ENCODE measurements around the gene BST2.

BST2 gene

GRCh38 chr19:17391371-17392151 is 13.9 kb downstream of the BST2 start:
- no peak overlapping the region for H3K27ac ChIP-seq (ENCODE audit: poor library complexity, severe bottlenecking)
- no peaks in the 10 kb centered on the region for H3K27me3 ChIP-seq (ENCODE audit: insufficient read depth, poor library complexity, severe bottlenecking)
- ATAC-seq (ENCODE audit: low read depth), result no peak
- H3K4me1 ChIP-seq (ENCODE audit: insufficient read depth, poor library complexity, severe bottlenecking), result no peaks in the 10 kb centered on the region
- H3K36me3 ChIP-seq (ENCODE audit: low read depth), result no peaks in the 10 kb centered on the region
- peak overlapping the region; percentile 29 for H3K4me3 ChIP-seq (ENCODE audit: severe bottlenecking)
- H3K9me3 ChIP-seq (ENCODE audit: severe bottlenecking), result no peaks in the 10 kb centered on the region
- peak; percentile 70 for TF ChIP-seq CTCF (IDR thresholded peaks at IDR 0.05; ENCODE audit: poor library complexity, severe bottlenecking)
- DNase-seq (ENCODE audit: low spot score), result no peak

- no peaks in the 10 kb centered on the region for H3K36me3 ChIP-seq (ENCODE audit: low read depth)
- ATAC-seq (ENCODE audit: low read depth) (peak; percentile 97), DNase-seq (ENCODE audit: low spot score) (peak; percentile 94)
- H3K4me1 ChIP-seq (ENCODE audit: insufficient read depth, poor library complexity, severe bottlenecking), result no peaks in the 10 kb centered on the region
- no peak overlapping the region for H3K27ac ChIP-seq (ENCODE audit: poor library complexity, severe bottlenecking)
- peak overlapping the region; percentile 29 for H3K4me3 ChIP-seq (ENCODE audit: severe bottlenecking)
- H3K27me3 ChIP-seq (ENCODE audit: insufficient read depth, poor library complexity, severe bottlenecking), result no peaks in the 10 kb centered on the region
- H3K9me3 ChIP-seq (ENCODE audit: severe bottlenecking), result no peaks in the 10 kb centered on the region
- TF ChIP-seq CTCF (IDR thresholded peaks at IDR 0.05; ENCODE audit: poor library complexity, severe bottlenecking), result peak; percentile 91
Measured at GRCh38 chr19:17390665-17391370, 14.6 kb downstream of the BST2 start.

DNA sequence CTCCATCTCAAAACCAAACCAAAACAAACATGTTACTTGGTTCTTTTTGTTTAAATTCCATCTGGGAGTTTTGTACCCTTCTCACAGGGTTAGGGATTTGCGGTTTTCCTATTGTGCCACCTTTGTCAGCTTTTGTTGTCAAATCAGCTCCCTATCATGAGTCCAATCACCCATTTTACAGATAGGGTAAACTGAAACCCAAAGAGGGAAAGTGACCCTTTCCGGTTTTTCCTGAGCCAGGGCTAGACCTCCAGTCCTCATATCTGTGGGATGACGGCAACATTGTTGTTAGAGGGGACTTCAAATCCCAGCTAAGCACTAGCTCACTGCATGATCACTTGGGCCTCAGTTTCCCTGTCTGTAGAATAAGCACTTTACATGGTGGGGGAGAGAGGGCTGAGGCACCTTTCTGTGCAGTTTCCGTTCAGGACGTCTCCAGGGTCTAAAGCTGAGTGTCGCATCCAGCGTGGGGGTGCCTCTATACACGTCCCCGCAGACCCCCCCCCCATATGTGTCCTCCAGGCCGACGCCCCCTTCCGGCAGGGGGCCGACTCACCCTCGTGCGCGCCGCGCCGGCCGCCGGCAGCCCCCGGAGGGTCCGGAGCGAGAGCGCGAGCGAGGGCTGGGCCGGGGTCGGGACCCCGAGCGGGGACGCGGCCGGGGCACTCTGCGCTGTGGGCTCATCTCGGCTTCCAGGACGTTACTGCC is 15.3 kb downstream of the BST2 start:
- DNase-seq (ENCODE audit: low spot score) (no peak), ATAC-seq (ENCODE audit: low read depth) (no peak)
- Histone ChIP-seq H3K36me3 (ENCODE audit: low read depth) (no peaks in the 10 kb centered on the region), H3K4me1 (ENCODE audit: insufficient read depth, poor library complexity, severe bottlenecking) (no peaks in the 10 kb centered on the region), H3K27me3 (ENCODE audit: insufficient read depth, poor library complexity, severe bottlenecking) (no peaks in the 10 kb centered on the region), H3K9me3 (ENCODE audit: severe bottlenecking) (no peaks in the 10 kb centered on the region), H3K4me3 (ENCODE audit: severe bottlenecking) (peak overlapping the region; percentile 29), H3K27ac (ENCODE audit: poor library complexity, severe bottlenecking) (no peak overlapping the region)
- TF ChIP-seq CTCF (IDR thresholded peaks at IDR 0.05; ENCODE audit: poor library complexity, severe bottlenecking), result no peak

GRCh38 chr19:17389288-17389687 is 16.1 kb downstream of the BST2 start:
- H3K27me3 ChIP-seq (ENCODE audit: insufficient read depth, poor library complexity, severe bottlenecking), result no peaks in the 10 kb centered on the region
- TF ChIP-seq CTCF (IDR thresholded peaks at IDR 0.05; ENCODE audit: poor library complexity, severe bottlenecking), result no peak
- no peak overlapping the region for H3K4me3 ChIP-seq (ENCODE audit: severe bottlenecking)
- H3K27ac ChIP-seq (ENCODE audit: poor library complexity, severe bottlenecking), result no peak overlapping the region
- no peaks in the 10 kb centered on the region for H3K36me3 ChIP-seq (ENCODE audit: low read depth)
- H3K9me3 ChIP-seq (ENCODE audit: severe bottlenecking), result no peaks in the 10 kb centered on the region
- no peaks in the 10 kb centered on the region for H3K4me1 ChIP-seq (ENCODE audit: insufficient read depth, poor library complexity, severe bottlenecking)
- ATAC-seq (ENCODE audit: low read depth), result no peak
- DNase-seq (ENCODE audit: low spot score), result no peak

All from RWPE2 (cell line).